ENCODE results near the gene AGO4. TPM values are rescaled to one million over a fixed set of nuclear protein-coding genes. Genes with fewer than 3 reads are reported as not detected.

AGO4 gene
- total RNA-seq, 1 donor from 2014 or later, result 14.4 TPM

DNA sequence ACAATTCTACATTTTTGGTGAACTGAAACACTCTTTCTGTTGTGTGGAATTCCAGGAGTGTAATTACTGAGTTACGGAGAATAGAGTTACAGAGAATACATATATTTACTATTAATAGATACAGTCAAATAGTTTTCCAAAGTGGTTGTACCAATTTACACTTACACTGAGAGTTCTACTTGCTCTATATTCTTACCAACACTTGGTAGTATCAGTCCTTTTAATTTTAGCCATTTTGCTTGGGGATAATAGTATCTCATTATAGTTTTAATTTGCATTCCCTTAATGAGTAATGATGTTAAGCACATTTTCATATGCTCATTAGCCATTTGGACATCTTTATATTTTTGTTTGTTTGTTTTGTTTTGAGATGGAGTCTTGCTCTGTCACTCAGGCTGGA is 28.9 kb downstream of the AGO4 start:
- DNase-seq, result no peak
- ChIA-PET CTCF (no interaction called here), POLR2A (no interaction called here)
- Mint-ChIP-seq H3K4me3 (no peak overlapping the region), H3K27ac (no peak overlapping the region), H3K9me3 (peaks cover 2% of the 10 kb centered on the region), H3K36me3 (ENCODE audit: low read depth) (peaks cover 64% of the 10 kb centered on the region), H3K4me1 (no peaks in the 10 kb centered on the region), H3K27me3 (no peaks in the 10 kb centered on the region)
- no peak for ATAC-seq (ENCODE audit: low read depth)
- TF ChIP-seq, protein P1, sequence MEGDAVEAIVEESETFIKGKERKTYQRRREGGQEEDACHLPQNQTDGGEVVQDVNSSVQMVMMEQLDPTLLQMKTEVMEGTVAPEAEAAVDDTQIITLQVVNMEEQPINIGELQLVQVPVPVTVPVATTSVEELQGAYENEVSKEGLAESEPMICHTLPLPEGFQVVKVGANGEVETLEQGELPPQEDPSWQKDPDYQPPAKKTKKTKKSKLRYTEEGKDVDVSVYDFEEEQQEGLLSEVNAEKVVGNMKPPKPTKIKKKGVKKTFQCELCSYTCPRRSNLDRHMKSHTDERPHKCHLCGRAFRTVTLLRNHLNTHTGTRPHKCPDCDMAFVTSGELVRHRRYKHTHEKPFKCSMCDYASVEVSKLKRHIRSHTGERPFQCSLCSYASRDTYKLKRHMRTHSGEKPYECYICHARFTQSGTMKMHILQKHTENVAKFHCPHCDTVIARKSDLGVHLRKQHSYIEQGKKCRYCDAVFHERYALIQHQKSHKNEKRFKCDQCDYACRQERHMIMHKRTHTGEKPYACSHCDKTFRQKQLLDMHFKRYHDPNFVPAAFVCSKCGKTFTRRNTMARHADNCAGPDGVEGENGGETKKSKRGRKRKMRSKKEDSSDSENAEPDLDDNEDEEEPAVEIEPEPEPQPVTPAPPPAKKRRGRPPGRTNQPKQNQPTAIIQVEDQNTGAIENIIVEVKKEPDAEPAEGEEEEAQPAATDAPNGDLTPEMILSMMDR (IDR thresholded peaks at IDR 0.05), result no peak
- intact Hi-C loops (cut with micrococcal nuclease), result no loop called here

DNA sequence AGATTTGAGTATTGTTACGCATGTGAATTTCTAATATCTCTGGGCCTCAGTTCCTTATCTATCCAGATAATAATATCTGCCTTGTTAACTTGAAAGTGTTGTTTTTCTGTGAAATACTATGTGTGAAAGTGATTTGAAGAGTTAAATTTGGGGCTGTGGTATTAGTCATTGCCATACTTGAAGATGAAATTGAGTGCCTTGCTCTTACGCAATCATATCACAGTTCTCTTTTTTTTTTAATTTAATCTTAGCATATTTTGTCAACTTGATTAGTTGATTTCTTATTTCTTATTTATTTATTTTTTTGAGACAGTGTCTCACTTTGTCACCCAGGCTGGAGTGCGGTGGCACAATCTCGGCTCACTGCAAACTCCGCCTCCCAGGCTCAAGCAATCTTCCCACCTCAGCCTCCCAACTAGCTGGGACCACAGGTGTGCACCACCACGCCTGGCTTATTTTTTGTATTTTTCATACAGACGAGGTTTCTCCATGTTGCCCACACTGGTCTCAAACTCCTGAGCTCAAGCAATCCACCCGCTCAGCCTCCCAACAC is 31.0 kb downstream of the AGO4 start:
- POLR2A ChIA-PET, result no interaction called here
- Mint-ChIP-seq H3K27ac (no peak overlapping the region), H3K9me3 (peaks cover 2% of the 10 kb centered on the region), H3K36me3 (ENCODE audit: low read depth) (peaks cover 66% of the 10 kb centered on the region), H3K4me1 (no peaks in the 10 kb centered on the region), H3K4me3 (no peak overlapping the region), H3K27me3 (no peaks in the 10 kb centered on the region)
- CTCF ChIA-PET, result no interaction called here
- ATAC-seq (ENCODE audit: low read depth) (no peak), DNase-seq (no peak)
- TF ChIP-seq, protein P1 (IDR thresholded peaks at IDR 0.05), result no peak
- intact Hi-C loops (cut with micrococcal nuclease), result no loop called here

DNA sequence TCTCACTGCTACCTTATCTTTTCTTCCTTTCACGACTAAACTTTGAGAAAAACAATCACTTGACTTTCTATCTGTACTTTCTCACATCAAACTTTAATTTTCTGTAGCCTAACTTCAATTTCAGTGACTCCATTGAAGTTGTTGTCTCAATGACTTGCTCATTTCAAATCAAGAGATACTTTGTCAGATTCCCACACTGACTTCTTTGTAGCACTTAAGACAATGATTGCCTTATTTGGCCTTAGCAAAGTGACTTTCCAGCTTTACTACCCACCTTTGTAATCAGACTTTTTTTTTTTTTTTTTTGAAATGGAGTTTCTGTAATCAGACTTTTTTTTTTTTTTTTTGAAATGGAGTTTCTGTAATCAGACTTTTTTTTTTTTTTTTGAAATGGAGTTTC is 37.0 kb downstream of the AGO4 start:
- H3K27ac Mint-ChIP-seq, result no peak overlapping the region
- ChIA-PET CTCF (no interaction called here), POLR2A (no interaction called here)
- no peaks in the 10 kb centered on the region for H3K27me3 Mint-ChIP-seq
- TF ChIP-seq, protein P1 (IDR thresholded peaks at IDR 0.05), result no peak
- H3K4me3 Mint-ChIP-seq, result no peak overlapping the region
- peaks cover 5% of the 10 kb centered on the region for H3K4me1 Mint-ChIP-seq
- intact Hi-C loops (cut with micrococcal nuclease), result no loop called here
- ATAC-seq (ENCODE audit: low read depth) (no peak), DNase-seq (no peak)
- peaks cover 45% of the 10 kb centered on the region for H3K36me3 Mint-ChIP-seq (ENCODE audit: low read depth)
- H3K9me3 Mint-ChIP-seq, result no peaks in the 10 kb centered on the region

DNA sequence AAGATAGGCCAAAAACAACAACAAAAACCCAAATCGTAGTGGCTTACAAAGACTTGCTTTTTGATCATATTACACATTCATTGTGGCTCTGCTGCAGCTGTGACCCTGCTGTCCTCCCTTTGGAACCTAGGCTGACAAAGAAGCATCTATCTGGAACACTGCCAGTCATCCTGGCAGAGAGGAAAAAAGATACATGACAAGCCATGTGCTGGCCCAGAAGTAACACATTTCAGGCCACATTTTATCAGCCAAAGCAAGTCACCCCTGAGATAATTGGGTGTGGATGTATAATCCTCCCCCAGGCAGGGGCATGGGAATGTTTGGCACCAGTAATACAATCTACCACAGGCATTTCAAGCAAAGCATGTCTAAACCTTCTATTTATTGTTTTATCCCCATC is 38.0 kb downstream of the AGO4 start:
- intact Hi-C loops (cut with micrococcal nuclease), result no loop called here
- ATAC-seq (ENCODE audit: low read depth) (no peak), DNase-seq (no peak)
- no peaks in the 10 kb centered on the region for H3K9me3 Mint-ChIP-seq
- H3K4me3 Mint-ChIP-seq, result no peak overlapping the region
- ChIA-PET POLR2A (no interaction called here), CTCF (no interaction called here)
- peaks cover 5% of the 10 kb centered on the region for H3K4me1 Mint-ChIP-seq
- no peaks in the 10 kb centered on the region for H3K27me3 Mint-ChIP-seq
- H3K27ac Mint-ChIP-seq, result no peak overlapping the region
- peaks cover 52% of the 10 kb centered on the region for H3K36me3 Mint-ChIP-seq (ENCODE audit: low read depth)
- TF ChIP-seq, protein P1 (IDR thresholded peaks at IDR 0.05), result no peak

DNA sequence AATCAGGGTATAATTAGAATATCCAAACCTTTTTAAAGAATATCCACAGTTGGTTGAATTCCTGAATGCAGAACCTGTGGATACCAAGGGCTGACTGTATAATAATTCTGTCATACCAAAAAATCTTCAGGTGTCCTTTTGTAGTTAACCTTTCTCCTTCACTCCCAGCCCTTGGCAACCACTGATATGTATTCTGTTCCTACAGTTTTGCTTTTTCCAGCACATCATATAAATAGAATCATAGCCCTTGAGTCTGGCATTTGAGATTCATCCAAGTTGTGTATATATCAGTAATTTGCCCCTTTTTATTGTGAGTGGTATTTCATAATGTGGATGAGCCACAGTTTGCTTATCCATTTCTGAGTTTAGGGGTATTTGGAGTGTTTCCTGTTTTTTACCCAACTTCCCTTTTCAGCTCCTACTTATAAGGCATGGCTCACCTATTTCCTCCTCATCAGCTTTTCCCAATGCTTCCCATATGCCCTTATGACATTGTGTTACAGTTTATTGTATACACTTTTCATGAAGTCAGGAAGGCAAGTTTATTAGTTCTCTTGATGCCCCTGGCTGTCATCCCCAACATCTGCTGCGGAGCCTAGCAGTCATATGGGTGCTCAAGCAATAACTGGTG is 40.2 kb downstream of the AGO4 start:
- POLR2A ChIA-PET, result no interaction called here
- intact Hi-C loops (cut with micrococcal nuclease), result no loop called here
- CTCF ChIA-PET, result no interaction called here
- ATAC-seq (ENCODE audit: low read depth), result no peak
- peaks cover 5% of the 10 kb centered on the region for H3K4me1 Mint-ChIP-seq
- H3K9me3 Mint-ChIP-seq, result no peaks in the 10 kb centered on the region
- H3K27ac Mint-ChIP-seq, result no peak overlapping the region
- H3K4me3 Mint-ChIP-seq, result no peak overlapping the region
- TF ChIP-seq, protein P1 (IDR thresholded peaks at IDR 0.05), result no peak
- no peaks in the 10 kb centered on the region for H3K27me3 Mint-ChIP-seq
- DNase-seq, result no peak
- H3K36me3 Mint-ChIP-seq (ENCODE audit: low read depth), result peaks cover 48% of the 10 kb centered on the region

Measured in activated B cell treated with CpG ODN at 0.5 μM for 24 hours (primary cell).